ENCODE data around the gene FDPS.

Gene FDPS

DNA sequence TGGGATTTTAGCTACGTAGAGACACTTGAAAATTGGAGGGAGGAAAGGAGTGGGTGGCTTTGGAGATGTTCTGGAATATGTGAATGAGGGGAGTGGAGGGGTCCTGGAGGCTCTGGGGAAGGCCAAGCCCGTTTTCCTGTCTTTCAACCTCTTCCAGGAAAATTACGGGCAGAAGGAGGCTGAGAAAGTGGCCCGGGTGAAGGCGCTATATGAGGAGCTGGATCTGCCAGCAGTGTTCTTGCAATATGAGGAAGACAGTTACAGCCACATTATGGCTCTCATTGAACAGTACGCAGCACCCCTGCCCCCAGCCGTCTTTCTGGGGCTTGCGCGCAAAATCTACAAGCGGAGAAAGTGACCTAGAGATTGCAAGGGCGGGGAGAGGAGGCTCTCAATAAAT, 11.6 kb downstream of the FDPS start:
- TF ChIP-seq, protein P1, sequence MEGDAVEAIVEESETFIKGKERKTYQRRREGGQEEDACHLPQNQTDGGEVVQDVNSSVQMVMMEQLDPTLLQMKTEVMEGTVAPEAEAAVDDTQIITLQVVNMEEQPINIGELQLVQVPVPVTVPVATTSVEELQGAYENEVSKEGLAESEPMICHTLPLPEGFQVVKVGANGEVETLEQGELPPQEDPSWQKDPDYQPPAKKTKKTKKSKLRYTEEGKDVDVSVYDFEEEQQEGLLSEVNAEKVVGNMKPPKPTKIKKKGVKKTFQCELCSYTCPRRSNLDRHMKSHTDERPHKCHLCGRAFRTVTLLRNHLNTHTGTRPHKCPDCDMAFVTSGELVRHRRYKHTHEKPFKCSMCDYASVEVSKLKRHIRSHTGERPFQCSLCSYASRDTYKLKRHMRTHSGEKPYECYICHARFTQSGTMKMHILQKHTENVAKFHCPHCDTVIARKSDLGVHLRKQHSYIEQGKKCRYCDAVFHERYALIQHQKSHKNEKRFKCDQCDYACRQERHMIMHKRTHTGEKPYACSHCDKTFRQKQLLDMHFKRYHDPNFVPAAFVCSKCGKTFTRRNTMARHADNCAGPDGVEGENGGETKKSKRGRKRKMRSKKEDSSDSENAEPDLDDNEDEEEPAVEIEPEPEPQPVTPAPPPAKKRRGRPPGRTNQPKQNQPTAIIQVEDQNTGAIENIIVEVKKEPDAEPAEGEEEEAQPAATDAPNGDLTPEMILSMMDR (conservative IDR thresholded peaks at IDR 0.05; ENCODE audit: low read depth, low read length): no peak
- DNase-seq (ENCODE audit: low read depth): no peak
- peak overlapping the region; percentile 37 for H3K4me3 ChIP-seq (ENCODE audit: low read length)

GRCh38 chr1:155320661-155321617, 12.3 kb downstream of the FDPS start, which contains the start of gene RUSC1:
RUSC1 (plus strand) TSS chr1:155320894; CDS start chr1:155321774, 880 bp downstream.
- peak within 1 kb of the TSS; percentile 37 for H3K4me3 ChIP-seq (ENCODE audit: low read length)
- DNase-seq (ENCODE audit: low read depth): no peak
- TF ChIP-seq, protein P1 (conservative IDR thresholded peaks at IDR 0.05; ENCODE audit: low read depth, low read length): no peak

- H3K4me3 ChIP-seq (ENCODE audit: low read length): peak overlapping the region; percentile 85
- TF ChIP-seq, protein P1 (conservative IDR thresholded peaks at IDR 0.05; ENCODE audit: low read depth, low read length): no peak
These were observed 13.2 kb downstream of the FDPS start for GRCh38 chr1:155321639-155322503.

DNA sequence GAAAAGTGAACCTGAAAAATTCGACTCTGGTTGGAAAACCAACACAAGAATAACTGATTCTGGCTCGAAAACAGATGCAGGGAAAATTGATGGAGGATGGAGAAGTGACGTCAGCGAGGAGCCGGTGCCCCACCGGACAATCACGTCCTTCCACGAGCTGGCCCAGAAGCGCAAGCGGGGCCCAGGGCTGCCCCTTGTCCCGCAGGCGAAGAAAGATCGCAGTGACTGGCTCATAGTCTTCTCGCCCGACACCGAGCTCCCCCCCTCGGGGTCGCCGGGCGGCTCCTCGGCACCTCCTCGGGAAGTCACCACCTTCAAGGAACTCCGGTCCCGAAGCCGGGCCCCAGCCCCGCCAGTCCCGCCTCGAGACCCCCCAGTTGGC, 13.9 kb downstream of the FDPS start:
- H3K4me3 ChIP-seq (ENCODE audit: low read length): peak overlapping the region; percentile 85
- no peak for DNase-seq (ENCODE audit: low read depth)
- TF ChIP-seq, protein P1 (conservative IDR thresholded peaks at IDR 0.05; ENCODE audit: low read depth, low read length): no peak

More at GRCh38 chr1:155321639-155322503, 13.2 kb downstream of the FDPS start:
- no peak for DNase-seq (ENCODE audit: low read depth)

- TF ChIP-seq, protein P1 (conservative IDR thresholded peaks at IDR 0.05; ENCODE audit: low read depth, low read length): peak; percentile 76
- peak overlapping the region; percentile 85 for H3K4me3 ChIP-seq (ENCODE audit: low read length)
These were observed 14.5 kb downstream of the FDPS start for GRCh38 chr1:155322953-155323728.

DNA sequence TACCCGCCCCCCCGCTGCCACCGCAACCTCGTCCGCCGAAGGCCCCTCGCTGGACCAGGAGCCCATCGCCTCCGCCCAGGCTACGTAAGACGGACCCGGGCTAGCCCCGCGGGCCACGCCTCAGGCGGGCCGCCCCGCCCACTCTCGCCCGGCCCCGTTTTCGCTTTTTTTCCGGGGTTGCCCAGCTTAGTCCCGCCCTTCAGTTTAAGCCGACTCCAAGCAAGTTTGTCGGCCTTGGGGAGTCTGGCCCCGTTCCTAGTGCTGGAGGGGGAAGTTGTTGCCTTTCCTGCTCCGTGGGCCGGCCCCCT, 15.0 kb downstream of the FDPS start:
- TF ChIP-seq, protein P1 (conservative IDR thresholded peaks at IDR 0.05; ENCODE audit: low read depth, low read length): no peak

More at GRCh38 chr1:155322953-155323728, 14.5 kb downstream of the FDPS start:
- peak; percentile 69 for DNase-seq (ENCODE audit: low read depth)

More for the DNA sequence above, 15.0 kb downstream of the FDPS start:
- peak overlapping the region; percentile 85 for H3K4me3 ChIP-seq (ENCODE audit: low read length)
- peak; percentile 66 for DNase-seq (ENCODE audit: low read depth)
